Gastroesophageal sphincter (tissue), 3 donors: ENCODE measurements around the gene NLGN1.

Experiments
- POLR2A ChIP-seq, 2 donors: fragments of 450-650 bp; IDR thresholded peaks; one replicate each; pipeline ENCODE4 v1.6.1; 2017; ENCODE audit warnings: antibody characterized with exemption in 2 of 2, mild to moderate bottlenecking in 2 of 2, moderate library complexity in 1 of 2
- POLR2AphosphoS5 ChIP-seq: sonication (generic); formaldehyde crosslinking; IDR thresholded peaks from one replicate; pipeline ENCODE4 v1.6.1; 2017; ENCODE audit warnings: antibody characterized with exemption
- TF ChIP-seq, protein P1 (sequence below), 4 experiments: fragments of 200-600 bp in 2 of 4; fragments of 450-650 bp in 2 of 4; sonication (generic) in 1 of 4; IDR thresholded peaks; one replicate each; pipeline ENCODE4 v1.5.1; 2017 to 2019; ENCODE audit warnings: antibody characterized with exemption in 4 of 4, mild to moderate bottlenecking in 2 of 4, moderate library complexity in 2 of 4

DNA sequence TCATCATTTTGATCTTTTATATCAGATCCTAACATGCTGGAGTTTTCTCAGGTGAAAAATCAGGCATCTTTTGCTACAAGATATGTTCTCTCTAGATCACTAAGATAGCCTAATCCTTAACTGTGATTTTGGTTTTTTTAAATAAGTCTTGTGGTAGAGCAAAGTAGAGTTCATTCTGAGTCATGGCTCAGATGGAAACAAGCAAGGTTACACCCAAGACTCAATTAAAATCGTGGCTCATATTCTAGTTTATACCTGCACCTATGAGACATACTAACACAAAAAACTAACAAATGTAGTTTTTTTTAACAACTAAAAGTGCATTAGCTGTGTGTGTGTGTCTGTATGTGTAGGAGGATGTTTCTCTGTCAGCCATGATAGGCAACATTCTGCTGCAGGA is 428.2 kb downstream of the NLGN1 start:
- TF ChIP-seq, protein P1, sequence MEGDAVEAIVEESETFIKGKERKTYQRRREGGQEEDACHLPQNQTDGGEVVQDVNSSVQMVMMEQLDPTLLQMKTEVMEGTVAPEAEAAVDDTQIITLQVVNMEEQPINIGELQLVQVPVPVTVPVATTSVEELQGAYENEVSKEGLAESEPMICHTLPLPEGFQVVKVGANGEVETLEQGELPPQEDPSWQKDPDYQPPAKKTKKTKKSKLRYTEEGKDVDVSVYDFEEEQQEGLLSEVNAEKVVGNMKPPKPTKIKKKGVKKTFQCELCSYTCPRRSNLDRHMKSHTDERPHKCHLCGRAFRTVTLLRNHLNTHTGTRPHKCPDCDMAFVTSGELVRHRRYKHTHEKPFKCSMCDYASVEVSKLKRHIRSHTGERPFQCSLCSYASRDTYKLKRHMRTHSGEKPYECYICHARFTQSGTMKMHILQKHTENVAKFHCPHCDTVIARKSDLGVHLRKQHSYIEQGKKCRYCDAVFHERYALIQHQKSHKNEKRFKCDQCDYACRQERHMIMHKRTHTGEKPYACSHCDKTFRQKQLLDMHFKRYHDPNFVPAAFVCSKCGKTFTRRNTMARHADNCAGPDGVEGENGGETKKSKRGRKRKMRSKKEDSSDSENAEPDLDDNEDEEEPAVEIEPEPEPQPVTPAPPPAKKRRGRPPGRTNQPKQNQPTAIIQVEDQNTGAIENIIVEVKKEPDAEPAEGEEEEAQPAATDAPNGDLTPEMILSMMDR (IDR thresholded peaks at IDR 0.05) = no peak
- no peak for TF ChIP-seq POLR2A (IDR thresholded peaks at IDR 0.05)
- no peak for TF ChIP-seq POLR2AphosphoS5
